B cell (primary cell): Measurements from ENCODE around the gene TMEM63A. TPM values are rescaled to one million over a fixed set of nuclear protein-coding genes. Genes with fewer than 3 reads are reported as not detected.
A peak's percentile ranks its signal among the peaks of the same experiment; 100 is the strongest.

Experiments used
- ATAC-seq: fragments of 200-7000 bp; cut with Tn5 transposase; one replicate; pipeline ENCODE4 v1.10.0; 2021; ENCODE audit warnings: low read depth, mild to moderate bottlenecking, moderate number of reproducible peaks, moderate library complexity
- CTCF ChIA-PET: fragments of 350-600 bp; sonication (Branson Sonifier 250); formaldehyde crosslinking; loops from one replicate; lab custom pipeline; 2021; ENCODE audit warnings: antibody characterized with exemption, inconsistent platforms; lab: Charles Lee
- POLR2A ChIA-PET: fragments of 350-600 bp; sonication (Branson Sonifier 250); formaldehyde crosslinking; loops from one replicate; lab custom pipeline; 2021; ENCODE audit warnings: antibody characterized with exemption; lab: Charles Lee
- DNase-seq: peaks from one replicate; pipeline ENCODE4 v3.0.0; 2013
- H2AFZ ChIP-seq: 2 replicates; pipeline ENCODE4 v1.6.1; 2012; ENCODE audit warnings: mild to moderate bottlenecking, low read depth, low read length; ENCODE audit not compliant: insufficient read depth, poor library complexity, severe bottlenecking
- H3K27ac ChIP-seq, 2 donors: 1 replicate in 1 of 2; 2 replicates in 1 of 2; pipeline ENCODE4 v1.5.1; 2012 to 2013; ENCODE audit warnings: low read length in 2 of 2, mild to moderate bottlenecking in 2 of 2, moderate library complexity in 1 of 2
- H3K27me3 ChIP-seq, 4 experiments: fragments of 200-600 bp in 1 of 4; sonication (generic) in 1 of 4; replicated peaks in 1 of 4; 1 replicate in 2 of 4; 2 replicates in 2 of 4; pipeline versions ENCODE4 v1.6.1 to v1.7.0; 2013 to 2016; ENCODE audit warnings: low read length in 3 of 4, mild to moderate bottlenecking in 2 of 4, mixed read lengths in 1 of 4, moderate library complexity in 1 of 4; ENCODE audit not compliant: insufficient read depth in 4 of 4, control insufficient read depth in 3 of 4; ENCODE audit errors: control extremely low read depth in 1 of 4
- H3K36me3 ChIP-seq, 2 experiments: replicated peaks in 1 of 2; 1 replicate in 1 of 2; 2 replicates in 1 of 2; pipeline versions ENCODE4 v1.6.1 to v1.7.1; 2013; ENCODE audit warnings: low read length in 1 of 2; ENCODE audit not compliant: insufficient read depth in 2 of 2, control insufficient read depth in 1 of 2; ENCODE audit errors: control extremely low read depth in 1 of 2, extremely low read depth in 1 of 2
- H3K4me1 ChIP-seq, 2 donors: fragments of 200-600 bp in 1 of 2; sonication (generic) in 1 of 2; 1 replicate in 1 of 2; 2 replicates in 1 of 2; pipeline versions ENCODE4 v1.5.1 to v1.6.1; 2013 to 2017; ENCODE audit warnings: low read length in 2 of 2; ENCODE audit not compliant: control insufficient read depth in 2 of 2, insufficient read depth in 2 of 2
- H3K4me2 ChIP-seq: replicated peaks from 2 replicates; pipeline ENCODE3; 2012; ENCODE audit warnings: mild to moderate bottlenecking, low read depth, low read length; ENCODE audit not compliant: poor library complexity, severe bottlenecking
- H3K4me3 ChIP-seq, 5 experiments: fragments of 200-600 bp in 1 of 5; sonication (generic) in 1 of 5; 1 replicate in 3 of 5; 2 replicates in 2 of 5; pipeline versions ENCODE4 v1.5.1 to v1.7.0; 2011 to 2016; ENCODE audit warnings: low read length in 4 of 5, mild to moderate bottlenecking in 4 of 5, low read depth in 2 of 5, control low read depth in 1 of 5, moderate library complexity in 1 of 5; ENCODE audit not compliant: insufficient read depth in 1 of 5; ENCODE audit errors: control extremely low read depth in 1 of 5, extremely low read depth in 1 of 5
- H3K79me2 ChIP-seq: fragments of 200-600 bp; sonication (generic); one replicate; pipeline ENCODE4 v1.6.0; 2016; ENCODE audit warnings: low read length; ENCODE audit not compliant: control insufficient read depth, insufficient read depth
- H3K9ac ChIP-seq: fragments of 200-600 bp; sonication (generic); 2 replicates; pipeline ENCODE4 v1.6.1; 2017; ENCODE audit warnings: mild to moderate bottlenecking, low read length, moderate library complexity
- H3K9me3 ChIP-seq, 3 donors: one replicate each; pipeline versions ENCODE4 v1.6.1 to v1.7.1; 2013; ENCODE audit warnings: low read length in 2 of 3; ENCODE audit not compliant: control insufficient read depth in 2 of 3, insufficient read depth in 1 of 3; ENCODE audit errors: control extremely low read depth in 1 of 3
- H4K20me1 ChIP-seq: 2 replicates; pipeline ENCODE4 v1.6.0; 2012; ENCODE audit warnings: mild to moderate bottlenecking, low read length; ENCODE audit not compliant: insufficient read depth, control insufficient read depth, poor library complexity, severe bottlenecking
- H3K27ac Mint-ChIP-seq: one replicate; pipeline ENCODE4 v1.8.0; 2021; ENCODE audit warnings: mixed read lengths
- H3K27me3 Mint-ChIP-seq: one replicate; pipeline ENCODE4 v1.8.0; 2021; ENCODE audit warnings: mixed read lengths
- H3K4me1 Mint-ChIP-seq: one replicate; pipeline ENCODE4 v1.8.0; 2021; ENCODE audit warnings: mixed read lengths
- H3K4me3 Mint-ChIP-seq: one replicate; pipeline ENCODE4 v1.8.0; 2021; ENCODE audit warnings: mixed read lengths
- H3K9me3 Mint-ChIP-seq: one replicate; pipeline ENCODE4 v1.8.0; 2022; ENCODE audit warnings: mixed read lengths; ENCODE audit not compliant: insufficient read depth
- EZH2 ChIP-seq: IDR thresholded peaks from 2 replicates; pipeline ENCODE4 v1.6.1; 2012; ENCODE audit warnings: borderline replicate concordance, low read depth, mild to moderate bottlenecking, moderate library complexity, low read length; ENCODE audit not compliant: insufficient read depth, poor library complexity, severe bottlenecking
- WGBS: methylation state at CpG from one replicate; pipeline ENCODE4 v1.1.5; 2013; ENCODE audit warnings: missing lambda C conversion rate; ENCODE audit not compliant: insufficient coverage; 5-methylcytosine and 5-hydroxymethylcytosine counted together
- intact Hi-C: fragments of 100-400 bp; cut with micrococcal nuclease; formaldehyde crosslinking; loops from one replicate; pipeline ENCODE4 v1.10.0; 2022
- polyA plus RNA-seq: library from polyadenylated mRNA; depleted of rRNA; stranded (reverse); fragments of >200 nt; gene quantifications from 2 replicates; pipeline ENCODE4 v1.2.3, GENCODE V29; 2012
- total RNA-seq, 2 donors: library from RNA; stranded (reverse); fragments of 120-200 nt in 1 of 2; gene quantifications; 1 replicate in 1 of 2; 2 replicates in 1 of 2; pipeline versions ENCODE4 v1.2.3 to v1.2.4, GENCODE V29; 2013 to 2022
- TF ChIP-seq, protein P1 (sequence below): fragments of 200-600 bp; IDR thresholded peaks from one replicate; pipeline ENCODE4 v1.8.0; 2022; ENCODE audit warnings: antibody characterized with exemption, mild to moderate bottlenecking

TMEM63A gene
- total and polyA plus RNA-seq, 2 donors (not counting 1 experiment from before 2014, with no cell fraction given) = 209 to 238 TPM

DNA sequence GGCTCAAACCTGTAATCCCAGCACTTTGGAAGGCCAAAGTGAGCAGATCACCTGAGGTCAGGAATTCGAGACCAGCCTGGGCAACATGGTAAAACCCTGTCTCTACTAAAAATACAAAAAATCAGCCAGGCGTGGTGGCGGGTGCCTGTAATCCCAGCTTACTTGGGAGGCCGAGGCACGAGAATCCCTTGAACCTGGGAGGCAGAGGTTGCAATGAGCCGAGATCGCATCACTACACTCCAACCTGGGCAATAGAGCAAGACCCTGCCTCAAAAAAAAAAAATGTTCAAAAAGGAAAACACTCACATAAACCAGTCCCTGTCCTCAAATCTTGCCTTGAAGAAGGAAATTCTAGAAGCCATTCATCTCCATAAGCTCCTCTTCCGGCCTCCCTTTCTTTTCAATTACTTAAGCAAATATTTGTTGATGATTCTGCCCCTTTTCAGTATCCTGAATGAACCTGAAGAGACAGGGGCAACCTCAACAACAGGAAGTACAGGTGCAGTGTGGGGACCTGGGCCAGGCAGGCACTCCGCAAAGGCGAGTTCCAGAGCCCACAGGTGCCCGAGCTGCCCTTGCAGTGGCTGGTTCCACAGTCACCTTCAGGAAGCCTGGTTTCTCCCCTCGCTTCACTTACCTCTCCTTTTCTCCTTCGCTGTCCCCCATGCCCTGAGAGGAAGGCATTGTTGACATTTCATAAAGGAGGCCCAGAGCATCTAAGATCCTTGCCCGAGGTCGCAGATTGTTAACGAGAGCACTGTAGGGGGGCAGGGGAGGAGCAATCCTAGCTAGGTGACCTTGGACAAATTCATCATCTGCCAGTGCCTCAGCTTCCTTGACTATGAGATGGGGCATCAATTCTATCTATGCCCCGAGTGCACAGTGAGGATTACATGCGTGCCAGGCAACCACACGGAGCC, 15.7 kb upstream of the TMEM63A start:
- TF ChIP-seq EZH2 = no peak
- TF ChIP-seq, protein P1, sequence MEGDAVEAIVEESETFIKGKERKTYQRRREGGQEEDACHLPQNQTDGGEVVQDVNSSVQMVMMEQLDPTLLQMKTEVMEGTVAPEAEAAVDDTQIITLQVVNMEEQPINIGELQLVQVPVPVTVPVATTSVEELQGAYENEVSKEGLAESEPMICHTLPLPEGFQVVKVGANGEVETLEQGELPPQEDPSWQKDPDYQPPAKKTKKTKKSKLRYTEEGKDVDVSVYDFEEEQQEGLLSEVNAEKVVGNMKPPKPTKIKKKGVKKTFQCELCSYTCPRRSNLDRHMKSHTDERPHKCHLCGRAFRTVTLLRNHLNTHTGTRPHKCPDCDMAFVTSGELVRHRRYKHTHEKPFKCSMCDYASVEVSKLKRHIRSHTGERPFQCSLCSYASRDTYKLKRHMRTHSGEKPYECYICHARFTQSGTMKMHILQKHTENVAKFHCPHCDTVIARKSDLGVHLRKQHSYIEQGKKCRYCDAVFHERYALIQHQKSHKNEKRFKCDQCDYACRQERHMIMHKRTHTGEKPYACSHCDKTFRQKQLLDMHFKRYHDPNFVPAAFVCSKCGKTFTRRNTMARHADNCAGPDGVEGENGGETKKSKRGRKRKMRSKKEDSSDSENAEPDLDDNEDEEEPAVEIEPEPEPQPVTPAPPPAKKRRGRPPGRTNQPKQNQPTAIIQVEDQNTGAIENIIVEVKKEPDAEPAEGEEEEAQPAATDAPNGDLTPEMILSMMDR = no peak
- peaks cover 4% of the 10 kb centered on the region for H3K79me2 ChIP-seq
- ChIA-PET POLR2A (interaction anchor here (0.6 to 5.5 kb wide), 8 partner anchors 14 to 430 kb away, joined by 3 to 38 read pairs (median 4); partner anchors contain the start of genes PYCR2, SDE2 and TMEM63A), CTCF (interaction anchor here (0.7 to 3.1 kb wide), 13 partner anchors 11 to 423 kb away, joined by 3 to 40 read pairs (median 5); partner anchors contain the start of genes PYCR2, SRP9 and TMEM63A)
- H3K4me3 ChIP-seq = no peak overlapping the region
- no peaks in the 10 kb centered on the region for H3K9me3 Mint-ChIP-seq
- peak overlapping the region; percentile 61 for H2AFZ ChIP-seq
- DNase-seq = peak; percentile 55
- 75% methylated on average over 15 of the region's 19 CpGs for WGBS
- peak overlapping the region; percentile 98 for H3K27ac Mint-ChIP-seq
- peaks cover 34 to 36% of the 10 kb centered on the region in 2 donors for H3K4me1 ChIP-seq
- no peaks in the 10 kb centered on the region for H4K20me1 ChIP-seq
- peak overlapping the region; percentile 86 to 97 for H3K27ac ChIP-seq
- H3K9ac ChIP-seq = no peak overlapping the region
- H3K36me3 ChIP-seq = no peaks in the 10 kb centered on the region
- peak overlapping the region; percentile 71 for H3K4me3 Mint-ChIP-seq
- no peaks in the 10 kb centered on the region for H3K27me3 ChIP-seq
- no peak for ATAC-seq
- intact Hi-C loops = loop anchor here (1.0 kb wide), 6 partner anchors 16 to 453 kb away; partner anchors contain the start of genes PYCR2 and TMEM63A
- H3K4me1 Mint-ChIP-seq = peaks cover 36% of the 10 kb centered on the region
- H3K27me3 Mint-ChIP-seq = no peaks in the 10 kb centered on the region
- H3K4me2 ChIP-seq = peak overlapping the region; percentile 71
- no peaks in the 10 kb centered on the region for H3K9me3 ChIP-seq
